Activated T-cell treated with anti-CD3 and anti-CD28 coated beads for 24 hours (primary cell): Measurements from ENCODE around the gene EVI5.
A peak's percentile ranks its signal among the peaks of the same experiment; 100 is the strongest.

Experiments
- DNase-seq: peaks from one replicate; pipeline ENCODE4 v3.0.0-alpha.2; 2020; ENCODE audit warnings: low read depth

The EVI5 gene

DNA sequence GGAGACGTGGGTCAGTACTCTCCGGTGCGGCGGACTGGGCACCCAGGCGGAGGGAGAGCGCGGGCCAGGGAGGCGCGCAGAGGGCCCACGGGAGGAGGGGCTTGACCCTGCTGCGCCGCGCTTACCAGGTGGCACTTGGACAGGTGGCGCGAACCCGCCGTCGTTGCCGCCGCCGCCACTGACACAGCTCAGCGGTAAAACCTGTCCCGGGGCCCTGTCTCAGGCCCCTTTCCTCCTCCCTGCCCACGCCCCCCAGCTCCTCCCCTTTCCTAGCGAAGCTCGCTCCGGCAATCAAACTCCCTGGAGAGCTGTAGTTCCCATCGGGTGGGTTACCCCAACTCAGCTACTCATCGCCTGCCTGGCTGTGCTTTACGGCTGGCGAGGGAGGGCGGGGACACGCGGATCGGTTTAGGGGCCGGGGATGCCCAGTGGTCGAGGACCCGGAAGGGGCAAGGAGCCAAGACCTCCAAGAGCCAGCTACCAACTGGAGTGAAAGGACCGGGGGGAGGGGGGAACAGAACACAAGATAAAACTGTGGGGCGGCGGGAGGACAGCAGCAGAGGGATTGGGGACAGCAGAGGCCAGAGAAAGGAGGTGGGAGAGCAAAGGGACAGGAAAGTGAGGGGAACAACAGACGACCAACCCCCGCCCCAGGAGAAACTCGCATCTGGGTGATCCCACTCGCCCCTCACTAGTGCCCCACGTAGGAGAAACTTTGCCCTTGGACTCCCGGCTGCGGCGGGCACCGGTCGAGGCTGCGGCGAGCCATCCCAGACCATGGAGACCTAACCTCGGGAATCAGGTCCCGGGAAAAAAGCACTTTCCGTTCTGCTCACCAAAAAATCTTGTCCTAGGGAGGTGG is 301.1 kb downstream of the EVI5 start:
- DNase-seq, result peak; percentile 76

DNA sequence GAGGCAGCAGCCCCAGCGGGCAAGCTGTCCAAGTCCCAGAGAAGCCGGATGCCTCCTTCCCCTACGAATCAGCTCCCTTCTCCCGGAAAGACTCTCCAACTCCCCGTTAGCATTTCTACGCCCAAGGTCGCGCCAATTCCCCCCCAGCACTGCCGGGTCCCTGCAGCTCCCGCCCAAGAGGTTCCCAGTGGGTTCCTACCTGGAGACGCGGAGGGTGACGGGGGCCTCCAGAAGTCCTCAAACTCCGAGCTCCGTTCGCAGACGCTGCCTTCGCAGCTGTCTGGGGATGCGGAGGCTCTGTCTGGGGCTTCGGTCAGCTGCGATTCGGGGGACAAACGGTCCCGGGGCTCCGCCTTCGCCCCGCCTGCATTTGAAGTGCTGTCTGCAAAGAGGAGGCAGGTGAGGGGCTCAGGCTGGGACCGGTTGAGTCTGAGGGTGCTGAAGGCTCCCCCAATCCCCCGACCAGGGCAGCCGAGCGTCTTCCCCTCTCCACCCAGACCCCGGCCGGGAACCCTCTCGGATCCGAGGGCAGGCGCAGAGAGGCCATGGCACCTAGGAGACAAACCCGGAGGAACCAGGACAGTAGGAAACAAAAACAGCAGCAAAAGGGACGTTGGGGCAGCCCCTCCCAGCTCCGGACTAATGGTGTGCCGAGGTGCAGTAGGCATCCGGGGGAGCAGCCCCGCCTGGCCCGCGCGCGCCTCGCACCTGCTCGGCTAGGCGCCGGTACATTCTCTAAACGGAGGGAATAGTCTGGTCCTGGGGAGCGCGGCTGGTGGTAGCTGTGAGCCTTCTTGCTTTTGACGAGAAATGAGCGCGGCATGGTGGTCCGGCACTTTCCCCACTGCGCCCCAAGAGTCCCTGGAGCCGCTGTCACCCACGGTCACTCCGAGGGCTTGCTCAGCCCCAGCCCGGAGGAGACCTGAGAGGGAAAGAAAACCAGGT is 302.0 kb downstream of the EVI5 start:
- DNase-seq, result no peak

DNA sequence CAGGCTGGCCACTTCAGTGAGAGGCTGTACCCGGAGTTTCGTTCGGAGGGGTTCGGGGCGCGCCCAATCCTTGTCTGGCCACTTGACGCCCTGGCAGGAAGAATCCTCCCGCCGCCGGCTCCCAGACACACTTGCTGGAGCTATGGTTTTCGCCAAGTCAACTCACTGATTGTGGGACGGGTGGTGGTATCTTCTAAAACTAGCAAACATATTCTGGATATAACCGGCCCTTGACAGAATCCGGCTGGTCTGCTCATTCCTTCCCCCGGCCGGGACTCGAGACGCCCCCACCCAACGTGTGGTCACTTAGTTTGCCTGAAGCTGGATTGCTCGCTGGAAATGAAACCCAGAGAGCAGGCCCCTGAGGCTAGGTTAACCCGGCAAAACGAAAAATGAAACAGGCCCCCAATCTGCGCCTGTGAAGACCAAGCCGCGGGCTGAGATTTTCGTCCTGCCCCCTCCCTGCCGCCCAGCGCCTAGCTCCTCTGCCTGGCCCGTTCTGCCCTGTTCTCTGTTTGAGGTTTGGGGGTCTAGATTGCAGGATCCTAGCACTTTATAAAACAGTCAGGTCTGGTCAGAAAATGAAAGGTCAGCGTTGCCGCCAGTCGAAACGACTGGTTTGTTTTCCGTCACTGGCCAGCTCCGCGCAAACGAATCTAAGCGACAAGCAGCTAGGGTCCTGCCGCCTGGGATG is 302.8 kb downstream of the EVI5 start:
- no peak for DNase-seq

DNA sequence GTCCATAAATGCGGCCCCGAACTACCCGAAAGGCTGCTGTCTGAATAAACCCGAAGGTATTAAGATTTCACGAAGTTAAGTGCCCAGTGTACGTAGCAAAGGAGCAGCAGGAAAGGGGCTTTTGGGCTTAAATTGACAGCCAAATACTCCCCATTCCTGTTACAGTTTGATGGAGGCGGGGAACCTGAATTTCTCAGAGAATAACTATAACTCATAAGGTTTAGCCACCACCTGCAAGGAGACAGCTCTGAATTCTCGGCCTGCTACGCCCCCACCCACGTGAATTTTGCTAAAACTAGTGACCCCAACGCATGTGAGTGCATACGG is 303.3 kb downstream of the EVI5 start:
- no peak for DNase-seq

DNA sequence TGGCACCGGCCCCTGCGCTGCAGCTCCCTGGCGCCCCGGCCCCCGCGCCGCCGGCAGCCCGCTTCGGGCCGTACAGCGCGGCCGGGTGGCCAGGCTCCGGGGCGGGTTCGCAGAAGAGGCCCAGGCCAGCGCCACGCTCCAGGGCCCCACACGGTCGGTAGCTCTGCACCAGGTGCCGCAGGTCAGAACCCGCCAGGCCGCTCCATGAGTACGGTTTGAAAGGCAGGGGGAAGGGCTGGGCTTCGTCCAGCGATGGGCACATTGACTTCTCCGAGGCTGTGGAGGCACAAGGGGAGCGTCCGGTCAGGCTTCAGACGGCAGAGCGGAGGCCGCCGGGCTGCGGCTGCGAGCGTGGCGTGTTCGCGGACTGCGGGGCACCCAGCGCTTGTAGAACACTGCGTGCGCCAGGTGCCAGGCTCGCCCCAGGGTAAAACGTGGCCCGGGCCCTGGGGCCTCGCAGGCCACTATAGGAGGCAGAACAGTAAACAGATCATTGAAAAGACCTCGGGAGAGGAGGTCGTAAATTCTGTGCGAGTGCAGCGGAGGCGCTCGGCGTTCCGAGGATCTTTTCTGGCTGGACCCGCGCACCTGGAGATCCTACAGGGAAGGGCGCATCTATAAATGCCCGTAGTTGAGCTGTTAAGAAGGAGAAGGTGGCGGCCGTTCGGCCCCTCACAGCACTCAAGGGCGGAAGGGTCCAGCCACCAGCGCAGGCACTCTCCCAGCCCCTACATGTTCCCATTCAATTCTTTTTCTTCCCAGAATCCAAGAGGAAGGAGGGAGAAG is 303.9 kb downstream of the EVI5 start:
- DNase-seq, result no peak

DNA sequence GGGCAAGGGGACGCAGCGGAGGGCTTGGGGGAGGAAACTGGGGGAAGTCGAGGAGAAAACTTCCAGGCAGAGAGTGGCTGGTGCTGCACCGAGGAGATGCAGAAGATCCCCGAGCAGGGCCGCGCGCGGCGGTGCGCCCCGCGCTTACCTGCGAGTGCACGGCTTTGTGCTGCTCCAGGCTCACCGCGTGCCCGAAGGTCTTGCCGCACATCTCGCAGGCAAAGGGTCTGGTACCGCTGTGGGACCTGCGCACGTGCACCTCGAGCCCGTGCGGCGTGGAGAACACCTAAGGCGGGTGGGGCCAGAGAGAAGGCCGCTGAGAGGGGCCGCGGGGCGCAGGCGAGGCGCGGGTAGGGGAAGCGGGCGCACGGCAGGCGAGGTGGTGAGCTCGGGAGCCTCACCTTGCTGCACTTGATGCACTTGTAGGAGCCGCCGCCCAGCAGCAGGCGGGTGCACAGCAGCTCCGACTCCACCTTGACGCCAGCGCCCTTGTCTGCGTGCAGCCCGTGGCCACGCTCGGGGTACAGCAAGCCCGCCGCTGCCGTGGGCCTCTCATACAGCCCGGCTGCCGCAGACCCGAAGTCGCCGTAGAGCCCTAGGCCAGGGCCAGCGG is 304.6 kb downstream of the EVI5 start:
- DNase-seq, result no peak

DNA sequence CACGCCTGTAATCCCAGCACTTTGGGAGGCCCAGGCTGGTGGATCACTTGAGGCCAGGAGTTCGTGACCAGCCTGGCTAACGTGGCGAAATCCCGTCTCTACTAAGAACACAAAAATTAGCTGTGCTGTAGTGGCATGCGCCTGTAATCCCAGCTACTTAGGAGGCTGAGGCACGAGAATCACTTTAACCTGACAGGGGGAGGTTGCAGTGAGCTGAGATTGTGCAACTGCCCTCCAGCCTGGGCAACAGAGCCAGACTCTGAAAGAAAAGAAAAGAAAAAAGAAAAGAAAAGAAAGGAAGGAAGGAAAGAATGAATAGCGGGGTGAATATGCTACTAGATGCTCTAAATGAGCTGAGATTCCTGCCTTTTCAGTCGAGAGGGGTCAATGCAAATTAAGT is 305.3 kb downstream of the EVI5 start:
- no peak for DNase-seq

DNA sequence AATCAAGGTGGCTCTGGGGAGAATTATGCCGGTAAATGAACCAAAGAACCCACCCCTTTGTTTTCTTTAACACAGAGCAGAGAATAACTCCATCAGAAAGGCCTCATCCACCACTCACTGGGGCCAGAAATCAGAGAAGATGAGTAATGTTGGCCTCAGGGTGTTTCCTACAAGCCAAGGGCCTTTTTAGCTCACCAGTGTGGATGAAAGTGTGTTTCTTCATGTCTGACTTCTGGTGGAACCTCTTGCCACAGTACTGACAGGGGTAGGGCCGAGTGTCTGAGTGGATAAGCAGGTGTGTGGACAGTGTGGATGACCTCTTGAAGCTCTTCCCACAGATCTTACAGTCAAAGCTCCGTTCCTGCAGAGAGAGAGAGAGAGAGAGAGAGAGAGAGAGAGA is 306.5 kb downstream of the EVI5 start:
- DNase-seq, result no peak

DNA sequence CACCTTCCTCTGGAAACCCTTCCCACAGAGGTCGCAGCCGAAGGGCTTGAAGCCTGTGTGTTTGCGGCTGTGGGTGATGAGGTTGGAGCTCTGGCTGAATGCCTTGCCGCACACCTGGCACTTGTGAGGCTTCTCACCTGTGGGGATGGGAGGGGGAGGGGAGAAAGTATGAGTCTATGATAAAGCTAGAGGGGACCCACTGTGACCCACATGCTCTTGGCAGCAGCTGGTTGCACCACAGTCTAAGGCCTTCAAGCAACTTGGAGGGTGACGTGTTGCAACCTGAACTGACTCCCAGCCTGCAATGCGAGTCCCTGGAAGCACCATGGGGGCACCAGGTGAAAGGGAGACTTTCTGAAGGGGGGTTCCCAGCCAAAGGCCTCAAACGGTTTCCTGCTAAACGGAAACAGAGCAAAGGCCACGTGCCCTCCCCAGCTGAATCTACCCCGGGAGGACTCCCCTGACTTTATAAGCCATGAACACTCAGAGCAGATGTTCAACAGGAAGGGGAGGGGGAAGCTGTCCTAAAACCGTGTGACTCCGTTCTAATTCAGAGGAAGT is 308.8 kb downstream of the EVI5 start:
- DNase-seq, result peak; percentile 44

DNA sequence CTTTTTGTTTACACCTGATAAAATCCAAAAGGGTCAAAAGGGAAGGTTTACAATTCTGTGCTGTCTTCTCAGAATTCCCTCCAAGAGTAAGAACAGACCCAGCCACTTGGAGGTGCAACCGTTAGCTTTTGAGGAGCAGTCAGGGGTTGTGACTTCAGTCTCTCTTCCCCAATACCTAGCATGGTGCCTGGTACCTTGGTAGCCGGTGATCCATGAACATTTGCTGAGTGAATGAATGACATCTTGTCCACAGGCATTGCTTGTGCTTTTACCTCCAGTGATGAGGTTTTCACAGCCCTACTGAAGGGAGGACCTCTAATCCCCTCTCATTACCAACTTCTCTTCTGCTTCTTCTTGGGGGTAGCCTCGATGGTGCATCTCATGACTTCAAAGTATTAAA is 309.9 kb downstream of the EVI5 start:
- DNase-seq, result no peak

DNA sequence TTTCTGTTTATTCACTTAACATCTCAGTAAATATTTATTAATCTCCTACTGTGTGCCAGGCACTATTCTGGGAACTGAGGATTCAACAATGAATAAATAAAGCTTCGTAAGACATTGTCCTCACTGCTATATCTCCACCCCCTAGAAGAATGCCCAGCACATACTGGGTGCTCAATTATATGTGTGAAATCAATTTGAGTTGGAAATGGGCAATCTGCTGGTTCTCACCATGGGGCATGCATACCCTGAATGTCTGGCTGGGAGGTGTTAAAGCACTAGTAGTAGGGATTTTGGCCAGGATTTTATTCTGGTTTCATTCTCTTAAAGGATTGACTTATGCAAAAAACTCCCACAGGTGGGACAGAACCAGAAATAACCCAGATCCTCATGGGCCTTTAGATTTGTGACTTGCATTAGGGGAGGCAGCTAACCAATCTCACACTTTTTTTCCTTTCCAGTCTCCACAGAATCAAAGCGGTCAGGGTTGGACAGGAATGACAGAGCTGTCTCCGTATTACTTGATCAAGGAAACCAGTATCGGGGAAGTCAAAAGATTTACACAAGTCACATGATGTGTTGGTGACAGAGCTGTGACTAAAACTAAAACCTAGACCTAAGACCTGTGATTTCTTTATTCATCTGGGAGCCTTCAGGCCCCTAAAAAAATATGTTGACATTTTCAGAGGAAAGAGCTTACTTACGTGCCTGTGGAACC is 311.0 kb downstream of the EVI5 start:
- DNase-seq, result no peak

DNA sequence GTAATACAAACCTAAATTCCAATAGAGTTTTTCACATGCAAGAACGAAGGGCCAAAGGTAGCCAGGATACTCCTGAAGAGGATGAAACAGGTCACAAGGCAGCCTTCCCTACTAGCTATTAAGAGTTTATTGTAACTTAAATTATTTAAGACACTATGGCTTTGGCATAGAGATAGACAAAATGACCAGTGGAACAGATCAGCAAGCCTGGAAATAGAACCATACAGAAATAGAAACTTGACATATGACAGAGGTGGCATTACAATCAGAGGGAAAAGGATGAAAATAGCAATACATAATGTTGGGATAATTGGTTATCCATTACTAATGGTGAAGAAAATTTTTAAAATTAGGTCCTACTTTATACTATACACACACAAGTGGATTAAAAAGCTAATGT is 314.7 kb downstream of the EVI5 start:
- no peak for DNase-seq

DNA sequence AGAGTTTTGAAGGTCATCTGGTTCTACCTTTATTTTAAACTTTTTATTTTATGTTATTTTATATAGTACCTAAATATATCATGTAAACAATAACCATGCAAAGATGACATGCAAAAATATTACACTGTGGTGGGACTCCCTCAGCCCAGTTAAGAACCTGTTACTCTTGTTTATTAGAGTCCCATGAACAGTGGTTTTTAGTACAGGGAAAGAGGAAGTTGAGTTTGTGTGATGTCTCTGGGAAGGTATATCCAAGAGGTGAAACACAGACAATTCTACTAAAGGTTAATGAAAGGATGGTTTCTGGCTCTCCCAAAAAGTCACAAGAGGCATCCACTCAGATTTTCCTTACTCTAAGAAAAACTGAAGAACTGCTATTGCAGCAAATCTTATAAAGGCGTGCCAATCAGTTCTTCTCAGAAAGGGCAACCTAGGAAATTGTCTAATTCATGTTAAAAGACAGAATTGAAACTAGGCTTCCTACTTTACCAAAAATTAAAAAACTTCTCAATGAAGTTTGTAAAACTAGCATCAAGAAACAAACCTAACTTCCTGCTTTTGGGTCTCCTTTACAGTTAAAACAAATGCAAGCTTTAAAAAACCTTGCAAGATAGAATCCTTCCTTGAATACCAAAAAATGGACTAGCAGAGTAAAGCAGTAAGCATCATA is 318.1 kb downstream of the EVI5 start:
- DNase-seq, result no peak

DNA sequence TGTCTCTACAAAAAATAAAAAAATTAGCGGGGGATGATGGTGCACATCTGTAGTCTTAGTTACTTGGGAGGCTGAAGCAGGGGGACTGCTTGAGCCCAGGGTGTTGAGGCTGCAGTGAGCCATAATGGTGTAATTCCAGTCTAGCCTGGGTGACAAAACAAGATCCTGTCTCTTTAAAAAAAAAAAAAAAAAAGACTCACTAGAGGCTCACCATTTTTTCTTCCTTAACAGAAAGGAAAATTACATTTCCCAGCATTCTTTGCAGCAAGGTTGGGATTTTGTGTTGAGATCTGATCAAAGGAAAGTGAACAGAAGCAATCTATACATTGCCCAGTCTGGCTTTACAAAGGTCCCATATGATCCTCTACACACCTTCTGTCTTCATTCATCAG is 319.7 kb downstream of the EVI5 start:
- no peak for DNase-seq

DNA sequence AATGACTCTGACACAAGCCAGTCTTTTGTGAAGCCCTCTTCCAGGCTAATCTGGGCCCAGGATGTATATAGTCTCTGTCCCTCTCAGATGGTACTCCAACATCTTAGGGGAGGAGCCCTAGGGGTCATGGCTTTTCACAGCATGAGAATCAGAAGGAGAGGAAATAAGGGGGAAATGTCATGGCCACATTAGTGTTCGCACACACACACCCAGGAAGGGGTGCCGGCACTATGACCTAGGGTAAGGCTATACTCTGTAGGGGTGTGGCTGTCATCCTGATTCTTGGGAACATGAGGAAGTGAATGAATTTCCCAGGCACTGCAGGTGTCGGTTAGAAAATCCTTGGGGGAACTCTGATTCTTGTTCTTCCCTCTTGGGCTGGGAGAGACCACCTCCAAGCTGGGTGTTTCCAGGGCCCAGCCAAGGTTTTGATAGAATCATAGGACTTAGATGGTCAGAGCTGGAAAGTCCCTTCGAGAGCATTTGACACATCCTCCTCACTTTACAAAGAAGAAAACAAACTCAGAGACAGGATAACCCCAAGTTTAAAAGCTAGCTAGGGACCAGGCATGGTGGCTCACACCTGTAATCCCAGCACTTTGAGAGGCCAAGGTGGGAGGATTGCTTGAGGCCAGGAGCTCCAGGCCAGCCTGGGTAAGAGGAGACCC is 320.2 kb downstream of the EVI5 start:
- DNase-seq, result no peak

DNA sequence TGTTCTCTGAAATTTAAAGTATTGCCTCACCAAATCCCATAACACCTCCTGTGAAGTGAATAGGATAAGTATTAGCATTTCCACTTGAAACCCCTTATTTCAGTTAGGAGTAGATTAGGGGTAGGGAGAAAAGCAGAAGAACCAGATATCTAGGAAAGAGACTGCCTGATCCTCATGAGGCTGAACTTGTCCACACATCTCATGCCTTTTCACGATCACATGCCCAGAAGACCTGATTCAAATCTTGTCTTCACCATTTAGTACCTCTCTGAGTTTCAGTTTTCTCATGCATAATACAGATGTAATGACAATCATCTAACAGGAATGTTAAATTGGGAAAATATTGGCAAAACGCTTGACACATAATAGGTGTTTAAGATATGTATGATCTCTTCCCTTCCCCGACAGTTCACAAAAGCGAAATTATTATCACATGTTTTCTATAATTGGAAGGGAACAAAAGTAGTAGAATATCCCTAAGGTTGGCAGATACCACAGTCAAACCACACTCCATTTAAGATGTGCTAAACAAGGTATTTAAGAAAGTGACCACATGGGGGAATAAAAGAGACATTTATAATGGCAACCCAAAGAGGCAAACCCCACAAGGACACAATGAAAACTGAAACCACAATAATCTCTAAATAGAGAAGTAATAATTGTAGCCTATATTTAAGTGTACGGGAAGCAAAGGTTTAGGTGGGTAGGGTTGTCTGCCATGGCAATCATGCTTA is 323.4 kb downstream of the EVI5 start:
- DNase-seq, result no peak

DNA sequence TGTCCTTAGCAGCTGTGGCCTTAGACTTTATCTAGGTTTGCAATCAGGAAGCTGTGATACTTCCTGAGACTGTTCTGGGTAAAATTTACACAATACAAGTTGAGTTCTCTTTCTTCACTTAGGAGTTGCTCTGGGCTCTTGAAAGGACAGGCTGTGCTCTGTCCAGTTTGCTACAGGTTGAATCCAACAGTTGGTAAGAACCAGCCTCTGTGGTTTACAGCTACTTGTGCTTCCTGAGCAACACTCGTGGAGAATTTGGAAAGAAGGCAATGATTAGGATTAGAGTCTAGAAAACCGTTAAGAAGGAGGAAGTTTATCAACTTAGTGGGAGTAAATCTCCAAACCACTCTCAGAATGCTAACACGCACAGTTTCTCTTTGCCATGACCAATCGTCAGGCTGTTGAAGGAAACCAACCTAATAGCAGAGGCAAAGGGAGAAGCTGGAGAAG is 325.0 kb downstream of the EVI5 start:
- no peak for DNase-seq
